ENCODE data around the gene UBE3C. TPM values are rescaled to one million over a fixed set of nuclear protein-coding genes. Genes with fewer than 3 reads are reported as not detected.

Gene UBE3C
- polyA plus RNA-seq, 1 donor (not counting 4 experiments of a cell fraction or from before 2014, with no cell fraction given) = 89.3 TPM

- Histone ChIP-seq H4K20me1 (ENCODE audit: control insufficient read depth, extremely low read depth, insufficient read depth, low read length) (peaks cover 2% of the 10 kb centered on the region), H3K9me3 (ENCODE audit: control insufficient read depth, low read depth, low read length) (no peaks in the 10 kb centered on the region), H3K27ac (ENCODE audit: control insufficient read depth, insufficient read depth, low read length) (no peak overlapping the region), H3K4me1 (ENCODE audit: control insufficient read depth, extremely low read depth, insufficient read depth, low read length) (no peaks in the 10 kb centered on the region), H3K27me3 (ENCODE audit: control insufficient read depth, extremely low read depth, insufficient read depth, low read length) (no peaks in the 10 kb centered on the region), H3K79me2 (ENCODE audit: control insufficient read depth, insufficient read depth, low read length) (peaks cover 19% of the 10 kb centered on the region), H3K4me3 (ENCODE audit: control insufficient read depth in 2 of 3, extremely low read depth in 1 of 3, insufficient read depth in 2 of 3, low read depth in 1 of 3, low read length in 3 of 3) (no peak overlapping the region), H3K9me1 (ENCODE audit: control insufficient read depth, extremely low read depth, insufficient read depth, low read length) (no peaks in the 10 kb centered on the region), H3K9ac (ENCODE audit: control insufficient read depth, extremely low read depth, insufficient read depth, low read length) (no peak overlapping the region), H3K36me3 (ENCODE audit: control insufficient read depth in 2 of 2, extremely low read depth in 1 of 2, insufficient read depth in 2 of 2, low read length in 2 of 2) (peaks cover 16 to 18% of the 10 kb centered on the region in 2 experiments), H3K4me2 (ENCODE audit: control insufficient read depth, extremely low read depth, insufficient read depth, low read depth, low read length) (no peak overlapping the region), H2AFZ (ENCODE audit: control insufficient read depth, low read length) (no peak overlapping the region)
- no peak for DNase-seq (ENCODE audit: low read depth, low spot score)
- dilution Hi-C loops (cut with MboI; ENCODE audit: extremely low pct_ligation_motif_present, low sequenced_read_pairs) = no loop called here
- TF ChIP-seq CTCF (optimal IDR thresholded peaks at IDR 0.05 in 1 of 3, IDR thresholded peaks at IDR 0.05 in 1 of 3, conservative IDR thresholded peaks at IDR 0.05 in 1 of 3; ENCODE audit: extremely low read depth in 1 of 3, insufficient read depth in 2 of 3, low read length in 3 of 3) (no peak), EZH2 (IDR thresholded peaks at IDR 0.05; ENCODE audit: low read length) (no peak)
- FAIRE-seq = no peak
These were observed 96.9 kb downstream of the UBE3C start for GRCh38 chr7:157235357-157236333.

GRCh38 chr7:157238087-157238486 lies 99.4 kb downstream of the UBE3C start:
- Histone ChIP-seq H3K4me3 (ENCODE audit: control insufficient read depth in 2 of 3, extremely low read depth in 1 of 3, insufficient read depth in 2 of 3, low read depth in 1 of 3, low read length in 3 of 3) (no peak overlapping the region), H3K9ac (ENCODE audit: control insufficient read depth, extremely low read depth, insufficient read depth, low read length) (no peak overlapping the region), H2AFZ (ENCODE audit: control insufficient read depth, low read length) (no peak overlapping the region), H3K79me2 (ENCODE audit: control insufficient read depth, insufficient read depth, low read length) (peaks cover 23% of the 10 kb centered on the region), H3K9me1 (ENCODE audit: control insufficient read depth, extremely low read depth, insufficient read depth, low read length) (no peaks in the 10 kb centered on the region), H3K36me3 (ENCODE audit: control insufficient read depth in 2 of 2, extremely low read depth in 1 of 2, insufficient read depth in 2 of 2, low read length in 2 of 2) (peaks cover 17 to 18% of the 10 kb centered on the region in 2 experiments), H3K27me3 (ENCODE audit: control insufficient read depth, extremely low read depth, insufficient read depth, low read length) (no peaks in the 10 kb centered on the region), H3K4me1 (ENCODE audit: control insufficient read depth, extremely low read depth, insufficient read depth, low read length) (no peaks in the 10 kb centered on the region), H3K4me2 (ENCODE audit: control insufficient read depth, extremely low read depth, insufficient read depth, low read depth, low read length) (no peak overlapping the region), H4K20me1 (ENCODE audit: control insufficient read depth, extremely low read depth, insufficient read depth, low read length) (peaks cover 6% of the 10 kb centered on the region), H3K27ac (ENCODE audit: control insufficient read depth, insufficient read depth, low read length) (no peak overlapping the region), H3K9me3 (ENCODE audit: control insufficient read depth, low read depth, low read length) (no peaks in the 10 kb centered on the region)
- no peak for FAIRE-seq
- TF ChIP-seq CTCF (optimal IDR thresholded peaks at IDR 0.05 in 1 of 3, IDR thresholded peaks at IDR 0.05 in 1 of 3, conservative IDR thresholded peaks at IDR 0.05 in 1 of 3; ENCODE audit: extremely low read depth in 1 of 3, insufficient read depth in 2 of 3, low read length in 3 of 3) (peak in 2 of 3 experiments; percentile 21 to 46), EZH2 (IDR thresholded peaks at IDR 0.05; ENCODE audit: low read length) (no peak)
- no peak for DNase-seq (ENCODE audit: low read depth, low spot score)
- dilution Hi-C loops (cut with MboI; ENCODE audit: extremely low pct_ligation_motif_present, low sequenced_read_pairs) = no loop called here
